HepG2 (cell line): ENCODE measurements around the gene RPS19BP1. TPM values are rescaled to one million over a fixed set of nuclear protein-coding genes. Genes with fewer than 3 reads are reported as not detected.
A peak's percentile ranks its signal among the peaks of the same experiment; 100 is the strongest.

Experiments
- AKAP8 ChIP-seq: sonication (generic); formaldehyde crosslinking; IDR thresholded peaks from 2 replicates; pipeline ENCODE4 v1.5.1; 2020; ENCODE audit warnings: mild to moderate bottlenecking, missing genetic modification reagents
- CC2D1A ChIP-seq: sonication (generic); formaldehyde crosslinking; IDR thresholded peaks from 2 replicates; pipeline ENCODE4 v1.8.1; 2023; ENCODE audit warnings: mild to moderate bottlenecking, missing genetic modification reagents
- CCAR2 ChIP-seq: fragments of 200-400 bp; formaldehyde crosslinking; optimal IDR thresholded peaks from 2 replicates; pipeline ENCODE3; 2018; ENCODE audit warnings: low read depth, mild to moderate bottlenecking, low read length, moderate library complexity
- CENPX ChIP-seq: sonication (generic); formaldehyde crosslinking; IDR thresholded peaks from 2 replicates; pipeline ENCODE4 v1.9.0; 2021; ENCODE audit warnings: mild to moderate bottlenecking, missing genetic modification reagents, moderate library complexity
- DMAP1 ChIP-seq: IDR thresholded peaks from 2 replicates; pipeline ENCODE4 v1.6.1; 2016
- EED ChIP-seq: sonication (generic); formaldehyde crosslinking; IDR thresholded peaks from 2 replicates; pipeline ENCODE4 v1.5.0; 2020; ENCODE audit warnings: mild to moderate bottlenecking, missing genetic modification reagents
- ERF ChIP-seq: IDR thresholded peaks from 2 replicates; pipeline ENCODE4 v1.6.1; 2018; ENCODE audit warnings: missing biosample characterization, missing genetic modification reagents
- KMT2A ChIP-seq: sonication (generic); formaldehyde crosslinking; IDR thresholded peaks from 2 replicates; pipeline ENCODE4 v1.4.0; 2020; ENCODE audit warnings: missing genetic modification reagents
- PPARG ChIP-seq: conservative IDR thresholded peaks from 2 replicates; pipeline ENCODE4 v1.6.1; 2016; ENCODE audit warnings: missing biosample characterization, missing genetic modification reagents
- RFX1 ChIP-seq: fragments of 450-650 bp; IDR thresholded peaks from 2 replicates; pipeline ENCODE4 v1.6.1; 2017
- RFXANK ChIP-seq: IDR thresholded peaks from 2 replicates; pipeline ENCODE4 v1.6.1; 2016
- SRY ChIP-seq: sonication (generic); formaldehyde crosslinking; IDR thresholded peaks from 2 replicates; pipeline ENCODE4 v1.8.0; 2022; ENCODE audit warnings: mild to moderate bottlenecking, missing genetic modification reagents
- XRCC5 ChIP-seq: fragments of 200-400 bp; formaldehyde crosslinking; optimal IDR thresholded peaks from 2 replicates; pipeline ENCODE3; 2017; ENCODE audit warnings: mild to moderate bottlenecking, low read length
- ZBTB7B ChIP-seq: sonication (generic); formaldehyde crosslinking; IDR thresholded peaks from 2 replicates; pipeline ENCODE4 v1.4.0; 2020; ENCODE audit warnings: missing genetic modification reagents
- ZNF232 ChIP-seq: sonication (generic); formaldehyde crosslinking; IDR thresholded peaks from 2 replicates; pipeline ENCODE4 v1.4.0; 2020; ENCODE audit warnings: missing genetic modification reagents, borderline replicate concordance
- ZNF3 ChIP-seq: IDR thresholded peaks from 2 replicates; pipeline ENCODE4 v1.7.0; 2017; ENCODE audit warnings: inconsistent platforms
- ZNF546 ChIP-seq: sonication (generic); formaldehyde crosslinking; conservative IDR thresholded peaks from 2 replicates; pipeline ENCODE4 v1.8.1; 2023; ENCODE audit warnings: mild to moderate bottlenecking, missing genetic modification reagents
- ZNF558 ChIP-seq: sonication (generic); formaldehyde crosslinking; IDR thresholded peaks from 2 replicates; pipeline ENCODE4 v1.9.0; 2022; ENCODE audit warnings: mild to moderate bottlenecking, missing genetic modification reagents, borderline replicate concordance
- ZNF567 ChIP-seq: sonication (generic); formaldehyde crosslinking; IDR thresholded peaks from 2 replicates; pipeline ENCODE4 v1.8.1; 2023; ENCODE audit warnings: mild to moderate bottlenecking, missing genetic modification reagents, borderline replicate concordance
- ZNF629 ChIP-seq: sonication (generic); formaldehyde crosslinking; conservative IDR thresholded peaks from 2 replicates; pipeline ENCODE4 v1.5.0; 2020; ENCODE audit warnings: missing genetic modification reagents
- ZNF644 ChIP-seq: IDR thresholded peaks from 2 replicates; pipeline ENCODE4 v1.6.1; 2016; ENCODE audit warnings: low read depth
- ZNF678 ChIP-seq: sonication (generic); formaldehyde crosslinking; IDR thresholded peaks from 2 replicates; pipeline ENCODE4 v1.4.0; 2020; ENCODE audit warnings: mild to moderate bottlenecking, missing genetic modification reagents
- polyA plus RNA-seq, 8 experiments: library from polyadenylated mRNA; depleted of rRNA in 3 of 8; stranded (reverse) in 7 of 8; unstranded in 1 of 8; fragments of >200 nt; fragmentation: Illumina TruSeq in 4 of 8; extraction: Trizol in 4 of 8; gene quantifications; 2 replicates each; pipeline versions ENCODE4 v1.2.1 to v1.2.3, GENCODE V29; 2011 to 2016; ENCODE audit warnings: low read depth in 4 of 8, missing spikeins in 1 of 8, mixed read lengths in 1 of 8; ENCODE audit not compliant: insufficient read depth in 1 of 8
- total RNA-seq, 5 experiments: library from RNA; depleted of rRNA; stranded (reverse); fragments of >200 nt; fragmentation: Illumina TruSeq; extraction: Trizol; gene quantifications; 2 replicates each; pipeline ENCODE4 v1.2.3, GENCODE V29; 2016; ENCODE audit warnings: low read depth in 1 of 5
- TF ChIP-seq, protein P1 (sequence below): sonication (generic); formaldehyde crosslinking; IDR thresholded peaks from 2 replicates; pipeline ENCODE4 v1.4.0; 2020; ENCODE audit warnings: missing genetic modification reagents, borderline replicate concordance
- TF ChIP-seq, protein P2 (sequence below): sonication (generic); formaldehyde crosslinking; IDR thresholded peaks from 2 replicates; pipeline ENCODE4 v1.5.1; 2020; ENCODE audit warnings: missing genetic modification reagents, mild to moderate bottlenecking, borderline replicate concordance
- TF ChIP-seq, protein P3 (sequence below): sonication (generic); formaldehyde crosslinking; IDR thresholded peaks from 2 replicates; pipeline ENCODE4 v1.8.1; 2023; ENCODE audit warnings: mild to moderate bottlenecking, inconsistent platforms, moderate library complexity, missing genetic modification reagents, borderline replicate concordance

Gene RPS19BP1
- total and polyA plus RNA-seq, 2 of the 13 experiments (the other 11 are each of a cell fraction or from before 2014, with no cell fraction given), result 44.3 to 81.3 TPM

DNA sequence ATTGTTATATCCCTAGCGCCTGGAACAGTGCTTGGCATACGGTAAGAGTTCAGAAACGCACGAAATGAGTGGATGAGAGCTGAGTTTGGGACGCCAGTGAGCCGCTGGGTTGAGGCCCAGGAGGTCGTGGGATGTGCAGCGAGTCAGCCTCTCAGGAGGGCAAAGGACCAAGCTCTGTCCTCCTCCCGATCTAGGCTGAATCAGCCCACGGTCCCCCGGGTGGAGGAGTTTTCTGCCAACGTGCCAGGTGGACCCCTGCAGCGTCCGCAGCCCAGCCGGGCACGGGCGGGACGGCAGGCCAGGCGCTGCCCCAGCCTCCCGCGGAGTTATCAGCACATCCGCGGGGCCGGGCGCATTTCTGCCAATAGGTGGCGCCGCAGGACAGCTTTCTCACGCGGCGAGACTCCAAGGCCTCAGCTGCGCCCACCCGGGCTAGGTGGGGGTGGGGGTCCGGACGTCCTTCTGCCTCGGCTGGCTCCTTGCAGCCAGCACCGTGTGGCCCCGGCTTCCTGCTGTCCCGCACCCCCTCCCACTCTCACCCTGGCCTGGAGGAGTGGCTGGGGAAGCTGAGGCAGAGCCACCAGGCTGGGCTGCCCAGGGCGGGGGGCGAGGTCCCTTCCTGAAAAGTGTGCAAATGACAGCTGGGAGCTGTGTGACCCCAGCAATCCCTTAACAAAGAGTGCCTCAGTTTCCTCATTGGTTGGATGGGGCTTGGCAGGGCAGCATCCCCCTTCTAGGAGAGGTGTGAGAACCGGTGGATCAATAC, 2.2 kb upstream of the RPS19BP1 start (continued):
- TF ChIP-seq CENPX (CRISPR knock-in tag), result no peak
- TF ChIP-seq AKAP8 (CRISPR knock-in tag), result peak; percentile 18; the same call in 1 of the 2 replicates
- TF ChIP-seq ZNF629 (CRISPR knock-in tag), result no peak
- no peak for TF ChIP-seq CC2D1A (CRISPR knock-in tag)
- TF ChIP-seq, protein P1, sequence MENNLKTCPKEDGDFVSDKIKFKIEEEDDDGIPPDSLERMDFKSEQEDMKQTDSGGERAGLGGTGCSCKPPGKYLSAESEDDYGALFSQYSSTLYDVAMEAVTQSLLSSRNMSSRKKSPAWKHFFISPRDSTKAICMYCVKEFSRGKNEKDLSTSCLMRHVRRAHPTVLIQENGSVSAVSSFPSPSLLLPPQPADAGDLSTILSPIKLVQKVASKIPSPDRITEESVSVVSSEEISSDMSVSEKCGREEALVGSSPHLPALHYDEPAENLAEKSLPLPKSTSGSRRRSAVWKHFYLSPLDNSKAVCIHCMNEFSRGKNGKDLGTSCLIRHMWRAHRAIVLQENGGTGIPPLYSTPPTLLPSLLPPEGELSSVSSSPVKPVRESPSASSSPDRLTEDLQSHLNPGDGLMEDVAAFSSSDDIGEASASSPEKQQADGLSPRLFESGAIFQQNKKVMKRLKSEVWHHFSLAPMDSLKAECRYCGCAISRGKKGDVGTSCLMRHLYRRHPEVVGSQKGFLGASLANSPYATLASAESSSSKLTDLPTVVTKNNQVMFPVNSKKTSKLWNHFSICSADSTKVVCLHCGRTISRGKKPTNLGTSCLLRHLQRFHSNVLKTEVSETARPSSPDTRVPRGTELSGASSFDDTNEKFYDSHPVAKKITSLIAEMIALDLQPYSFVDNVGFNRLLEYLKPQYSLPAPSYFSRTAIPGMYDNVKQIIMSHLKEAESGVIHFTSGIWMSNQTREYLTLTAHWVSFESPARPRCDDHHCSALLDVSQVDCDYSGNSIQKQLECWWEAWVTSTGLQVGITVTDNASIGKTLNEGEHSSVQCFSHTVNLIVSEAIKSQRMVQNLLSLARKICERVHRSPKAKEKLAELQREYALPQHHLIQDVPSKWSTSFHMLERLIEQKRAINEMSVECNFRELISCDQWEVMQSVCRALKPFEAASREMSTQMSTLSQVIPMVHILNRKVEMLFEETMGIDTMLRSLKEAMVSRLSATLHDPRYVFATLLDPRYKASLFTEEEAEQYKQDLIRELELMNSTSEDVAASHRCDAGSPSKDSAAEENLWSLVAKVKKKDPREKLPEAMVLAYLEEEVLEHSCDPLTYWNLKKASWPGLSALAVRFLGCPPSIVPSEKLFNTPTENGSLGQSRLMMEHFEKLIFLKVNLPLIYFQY (CRISPR knock-in tag), result peak; percentile 44; the same call in 1 of the 2 replicates
- TF ChIP-seq ZNF678 (CRISPR knock-in tag), result peak; percentile 17; the same call in 1 of the 2 replicates
- TF ChIP-seq, protein P2, sequence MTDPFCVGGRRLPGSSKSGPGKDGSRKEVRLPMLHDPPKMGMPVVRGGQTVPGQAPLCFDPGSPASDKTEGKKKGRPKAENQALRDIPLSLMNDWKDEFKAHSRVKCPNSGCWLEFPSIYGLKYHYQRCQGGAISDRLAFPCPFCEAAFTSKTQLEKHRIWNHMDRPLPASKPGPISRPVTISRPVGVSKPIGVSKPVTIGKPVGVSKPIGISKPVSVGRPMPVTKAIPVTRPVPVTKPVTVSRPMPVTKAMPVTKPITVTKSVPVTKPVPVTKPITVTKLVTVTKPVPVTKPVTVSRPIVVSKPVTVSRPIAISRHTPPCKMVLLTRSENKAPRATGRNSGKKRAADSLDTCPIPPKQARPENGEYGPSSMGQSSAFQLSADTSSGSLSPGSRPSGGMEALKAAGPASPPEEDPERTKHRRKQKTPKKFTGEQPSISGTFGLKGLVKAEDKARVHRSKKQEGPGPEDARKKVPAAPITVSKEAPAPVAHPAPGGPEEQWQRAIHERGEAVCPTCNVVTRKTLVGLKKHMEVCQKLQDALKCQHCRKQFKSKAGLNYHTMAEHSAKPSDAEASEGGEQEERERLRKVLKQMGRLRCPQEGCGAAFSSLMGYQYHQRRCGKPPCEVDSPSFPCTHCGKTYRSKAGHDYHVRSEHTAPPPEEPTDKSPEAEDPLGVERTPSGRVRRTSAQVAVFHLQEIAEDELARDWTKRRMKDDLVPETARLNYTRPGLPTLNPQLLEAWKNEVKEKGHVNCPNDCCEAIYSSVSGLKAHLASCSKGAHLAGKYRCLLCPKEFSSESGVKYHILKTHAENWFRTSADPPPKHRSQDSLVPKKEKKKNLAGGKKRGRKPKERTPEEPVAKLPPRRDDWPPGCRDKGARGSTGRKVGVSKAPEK (CRISPR knock-in tag), result no peak
- no peak for TF ChIP-seq KMT2A (CRISPR knock-in tag)
- TF ChIP-seq XRCC5, result peak; percentile 42
- no peak for TF ChIP-seq ZNF232 (CRISPR knock-in tag)
- TF ChIP-seq DMAP1 (CRISPR knock-in tag), result peak; percentile 50; the same call in 1 of the 2 replicates
- no peak for TF ChIP-seq RFXANK (CRISPR knock-in tag)
- TF ChIP-seq CCAR2, result no peak
- TF ChIP-seq RFX1, result no peak
- no peak for TF ChIP-seq ZNF567 (CRISPR knock-in tag)
- no peak for TF ChIP-seq ZNF558 (CRISPR knock-in tag)
- no peak for TF ChIP-seq ERF (CRISPR knock-in tag)
- TF ChIP-seq EED (CRISPR knock-in tag), result no peak
- TF ChIP-seq, protein P3, sequence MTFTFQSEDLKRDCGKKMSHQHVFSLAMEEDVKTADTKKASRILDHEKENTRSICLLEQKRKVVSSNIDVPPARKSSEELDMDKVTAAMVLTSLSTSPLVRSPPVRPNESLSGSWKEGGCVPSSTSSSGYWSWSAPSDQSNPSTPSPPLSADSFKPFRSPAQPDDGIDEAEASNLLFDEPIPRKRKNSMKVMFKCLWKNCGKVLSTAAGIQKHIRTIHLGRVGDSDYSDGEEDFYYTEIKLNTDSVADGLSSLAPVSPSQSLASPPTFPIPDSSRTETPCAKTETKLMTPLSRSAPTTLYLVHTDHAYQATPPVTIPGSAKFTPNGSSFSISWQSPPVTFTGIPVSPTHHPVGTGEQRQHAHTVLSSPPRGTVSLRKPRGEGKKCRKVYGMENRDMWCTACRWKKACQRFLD (CRISPR knock-in tag), result no peak
- no peak for TF ChIP-seq SRY (CRISPR knock-in tag)
- no peak for TF ChIP-seq ZNF546 (CRISPR knock-in tag)
- no peak for TF ChIP-seq ZNF644 (CRISPR knock-in tag)
- no peak for TF ChIP-seq ZNF3 (CRISPR knock-in tag)
- no peak for TF ChIP-seq PPARG
- TF ChIP-seq ZBTB7B (CRISPR knock-in tag), result peak; percentile 94
